ENCODE results near the gene ARID1B. TPM values are rescaled to one million over a fixed set of nuclear protein-coding genes. Genes with fewer than 3 reads are reported as not detected.

The ARID1B gene
- total RNA-seq, 1 donor from 2014 or later, result 26.4 TPM

DNA sequence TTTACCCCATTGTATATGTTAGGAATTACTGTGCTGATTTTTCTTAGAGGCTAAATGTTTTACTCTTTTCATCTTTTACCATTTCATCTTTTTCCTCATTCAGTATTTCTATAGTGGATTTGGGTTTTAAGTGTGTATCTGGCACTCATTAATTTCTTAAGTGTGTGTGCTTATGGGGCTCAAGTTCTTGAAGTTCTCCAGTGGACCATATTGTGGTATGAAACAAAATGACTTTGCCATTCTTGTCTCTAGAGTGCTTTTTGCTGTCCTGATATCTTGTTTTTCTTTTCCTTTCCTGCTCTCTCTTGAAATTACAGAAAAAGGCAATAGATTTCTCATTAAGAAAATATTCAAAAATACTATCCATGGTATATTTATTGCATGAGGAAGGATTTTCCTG lies 123.1 kb downstream of the ARID1B start:
- DNase-seq (ENCODE audit: low spot score) (no peak), ATAC-seq (no peak)

DNA sequence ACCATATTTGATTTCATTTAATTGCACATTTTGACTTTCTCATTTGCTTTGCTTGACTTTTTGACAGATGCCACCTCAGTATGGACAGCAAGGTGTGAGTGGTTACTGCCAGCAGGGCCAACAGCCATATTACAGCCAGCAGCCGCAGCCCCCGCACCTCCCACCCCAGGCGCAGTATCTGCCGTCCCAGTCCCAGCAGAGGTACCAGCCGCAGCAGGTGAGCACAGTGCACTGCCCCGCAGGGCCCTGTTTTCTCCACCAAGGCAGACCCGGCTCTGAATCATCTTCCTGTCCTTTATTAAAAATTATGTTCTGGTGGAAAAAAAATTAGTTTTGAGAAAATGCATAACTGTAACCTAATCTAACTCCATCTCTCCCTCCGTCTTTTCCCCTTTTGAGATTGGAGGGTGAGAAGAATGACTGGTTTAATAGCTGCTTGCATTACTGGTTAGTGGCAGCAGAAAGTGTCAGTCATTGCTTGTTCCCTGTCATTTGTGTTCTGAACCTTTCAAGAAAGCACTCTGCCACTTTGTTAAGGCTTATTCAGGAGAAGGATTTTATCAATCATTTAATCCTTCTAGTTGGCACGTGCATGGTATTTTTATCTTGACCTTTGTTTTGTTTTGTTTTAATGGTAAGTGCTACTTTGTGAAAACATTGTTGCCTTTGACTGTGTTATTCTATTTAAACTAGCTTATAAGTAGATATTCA lies 124.3 kb downstream of the ARID1B start:
- no peak for ATAC-seq
- DNase-seq (ENCODE audit: low spot score), result no peak

DNA sequence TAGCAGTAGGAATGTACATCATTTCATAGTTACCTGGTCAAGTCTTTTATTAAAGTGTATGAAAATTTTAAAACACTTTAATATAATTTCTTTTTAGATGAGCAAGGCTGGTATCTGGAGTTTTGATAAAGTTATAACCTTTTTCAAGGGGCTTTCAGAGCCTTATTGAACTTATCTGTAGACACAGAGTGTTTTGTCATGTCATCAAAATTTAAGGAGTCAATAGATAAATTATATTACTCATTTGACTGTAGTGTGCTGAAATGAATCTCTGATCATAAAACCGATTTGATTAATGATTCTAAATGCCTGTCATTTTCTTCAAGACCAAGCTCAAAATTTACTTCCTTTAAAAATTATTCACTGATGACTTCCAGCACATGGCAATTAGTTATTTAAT lies 125.6 kb downstream of the ARID1B start:
- ATAC-seq, result no peak
- no peak for DNase-seq (ENCODE audit: low spot score)

DNA sequence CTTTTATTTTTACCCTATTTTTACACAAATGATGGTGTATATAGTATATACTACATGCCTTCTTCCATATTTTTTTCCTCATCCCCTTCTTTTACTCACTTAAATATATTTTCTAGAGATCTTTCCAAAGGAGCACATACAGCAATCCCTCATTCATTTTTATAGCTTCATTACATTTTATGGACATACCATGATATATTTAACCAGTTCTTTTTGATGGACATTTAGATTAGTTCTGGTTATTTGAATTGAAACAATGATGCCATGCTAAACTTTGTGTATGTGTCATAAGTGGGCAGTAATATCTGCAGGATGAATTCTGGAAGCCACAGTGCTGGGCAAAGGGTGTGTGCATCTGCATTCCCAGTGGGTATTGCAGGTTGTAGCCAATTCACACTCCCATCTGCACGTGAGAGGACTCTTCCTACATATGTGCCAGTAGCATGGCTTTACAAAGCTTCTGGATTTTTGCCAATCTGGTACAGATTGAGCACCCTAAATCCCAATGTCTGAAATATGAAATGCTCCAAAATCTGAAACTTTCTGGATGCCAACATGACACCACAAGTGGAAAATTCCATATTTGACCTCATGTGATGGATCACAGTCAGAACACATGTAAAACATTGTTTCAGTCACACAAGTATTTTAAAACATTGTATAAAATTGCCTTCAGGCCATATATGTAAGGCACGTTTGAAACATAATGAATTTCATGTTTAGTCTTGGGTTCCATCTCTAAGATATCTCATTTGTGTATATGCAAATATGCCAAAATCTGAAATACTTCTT lies 127.2 kb downstream of the ARID1B start:
- DNase-seq (ENCODE audit: low spot score), result no peak
- ATAC-seq, result no peak

DNA sequence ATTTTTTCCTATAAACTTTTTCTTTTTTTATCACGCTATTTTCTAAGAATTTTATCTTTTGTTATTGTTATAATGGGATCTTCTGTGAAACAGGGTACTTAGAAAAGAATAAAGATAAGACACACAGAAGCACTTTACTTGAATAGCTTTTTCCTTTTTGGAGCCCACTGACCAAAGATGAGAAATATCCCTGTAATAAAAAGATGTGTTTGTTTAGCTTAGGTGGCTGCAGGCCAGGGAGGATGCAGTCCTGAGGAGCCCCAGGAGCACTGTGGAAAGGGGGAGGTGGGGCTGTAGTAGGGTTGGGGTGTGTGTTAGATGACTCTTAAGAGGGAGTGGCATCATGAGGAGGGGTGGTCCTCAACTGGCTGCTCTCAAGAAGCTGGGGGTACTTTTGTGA lies 128.6 kb downstream of the ARID1B start:
- ATAC-seq (no peak), DNase-seq (ENCODE audit: low spot score) (no peak)

DNA sequence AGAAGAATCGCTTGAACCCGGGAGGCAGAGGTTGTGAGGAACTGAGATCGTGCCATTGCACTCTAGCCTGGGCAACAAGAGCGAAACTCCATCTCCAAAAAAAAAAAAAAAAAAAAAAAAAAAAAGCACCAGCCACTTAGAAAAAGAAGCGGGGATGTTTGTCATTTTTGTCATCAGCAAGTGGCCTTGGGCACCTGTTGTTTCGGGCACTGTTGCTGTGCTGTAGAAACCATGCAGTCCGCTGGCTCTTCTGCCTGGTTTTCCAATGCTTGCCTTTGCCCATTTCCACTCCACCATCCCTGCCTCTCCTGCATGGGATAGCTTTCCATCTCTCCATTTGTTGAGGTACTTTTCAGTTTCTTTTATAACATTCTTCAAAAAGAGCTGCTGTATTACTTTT lies 129.3 kb downstream of the ARID1B start:
- no peak for ATAC-seq
- DNase-seq (ENCODE audit: low spot score), result no peak

DNA sequence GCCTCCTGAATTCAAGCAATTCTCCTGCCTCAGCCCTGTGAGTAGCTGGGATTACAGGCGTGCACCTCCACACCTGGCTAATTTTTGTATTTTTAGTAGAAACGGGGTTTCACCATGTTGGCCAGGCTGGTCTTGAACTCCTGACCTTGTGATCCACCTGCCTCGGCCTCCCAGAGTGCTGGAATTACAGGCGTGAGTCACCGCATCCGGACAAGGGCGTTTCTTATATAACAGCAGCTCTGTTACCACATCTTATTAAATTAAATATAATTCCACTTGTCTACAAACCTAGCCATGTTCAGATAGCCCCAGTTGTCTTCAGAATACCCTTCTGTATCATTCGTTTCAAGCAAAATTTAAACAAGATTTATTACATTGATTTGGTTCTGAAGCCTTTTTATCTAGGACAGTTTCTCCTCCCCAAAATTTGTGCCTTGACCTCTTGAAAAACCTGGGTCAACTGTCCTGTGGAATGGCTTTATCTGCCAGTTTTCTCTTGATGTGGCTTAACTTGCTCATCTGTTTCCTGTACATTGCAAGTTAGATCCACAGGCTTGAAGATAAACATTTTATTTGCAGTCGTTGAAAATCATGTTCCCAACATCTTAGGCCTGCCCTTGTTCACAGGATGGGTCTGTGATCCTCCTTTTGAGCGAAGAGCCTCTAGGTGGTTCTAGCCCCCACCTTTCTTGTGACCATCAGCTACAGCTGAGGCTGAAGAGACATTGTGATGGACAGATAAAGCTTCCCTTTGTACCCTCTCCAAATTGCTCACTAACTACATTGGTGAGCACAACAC lies 132.2 kb downstream of the ARID1B start:
- DNase-seq (ENCODE audit: low spot score) (no peak), ATAC-seq (no peak)

DNA sequence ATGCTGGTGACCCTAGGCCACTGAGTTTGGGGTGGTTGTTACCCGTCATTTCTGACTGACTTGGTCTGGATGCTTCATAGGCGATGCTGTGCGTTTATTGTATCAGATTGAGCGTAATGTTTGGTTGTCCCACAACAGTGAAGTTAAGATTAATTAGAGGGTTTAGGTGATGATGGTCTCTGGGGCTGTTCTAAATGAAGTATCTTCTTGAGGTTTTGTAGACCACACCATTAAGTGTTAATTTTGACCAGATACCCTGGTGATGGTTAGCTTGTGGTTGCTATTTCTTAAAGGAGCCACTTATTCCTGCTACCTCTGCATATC lies 132.8 kb downstream of the ARID1B start:
- DNase-seq (ENCODE audit: low spot score) (no peak), ATAC-seq (no peak)

DNA sequence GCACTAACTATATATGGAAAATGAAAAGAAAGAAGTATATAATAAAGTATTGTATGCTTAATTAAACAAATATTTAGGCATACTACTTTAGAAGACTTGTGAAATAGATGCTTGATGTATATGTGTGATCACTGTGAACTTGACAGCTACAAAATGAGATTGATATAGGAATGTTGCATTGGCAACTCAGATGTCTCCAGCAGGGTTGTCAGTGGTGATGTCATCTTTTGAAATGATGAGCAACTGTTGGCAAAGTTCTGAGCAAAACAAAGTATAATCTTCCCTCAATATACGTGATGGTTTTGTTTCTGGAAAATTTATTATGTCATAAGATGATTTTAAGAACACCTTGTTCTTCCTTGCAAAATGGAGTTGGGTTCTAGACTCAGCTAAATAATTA lies 133.8 kb downstream of the ARID1B start:
- DNase-seq (ENCODE audit: low spot score) (no peak), ATAC-seq (no peak)

DNA sequence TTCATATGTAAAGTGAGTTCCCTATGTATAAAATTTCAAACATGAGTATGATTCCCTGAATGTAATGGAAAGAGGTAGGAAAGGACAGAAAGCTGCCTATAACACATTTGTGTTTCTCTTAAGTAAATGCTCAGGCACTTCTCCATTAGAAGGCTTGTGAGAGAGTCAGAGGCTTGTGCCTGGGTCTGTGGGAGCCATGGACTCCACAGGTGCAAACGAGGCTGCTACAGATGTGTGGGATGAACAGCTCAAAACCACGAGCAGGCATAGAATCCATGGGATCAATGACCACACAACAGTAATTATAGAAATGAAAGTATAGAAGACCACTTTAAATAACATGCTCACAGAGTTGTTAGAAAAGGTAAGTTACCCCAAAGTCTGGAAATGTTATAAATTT lies 134.4 kb downstream of the ARID1B start:
- ATAC-seq (no peak), DNase-seq (ENCODE audit: low spot score) (no peak)

DNA sequence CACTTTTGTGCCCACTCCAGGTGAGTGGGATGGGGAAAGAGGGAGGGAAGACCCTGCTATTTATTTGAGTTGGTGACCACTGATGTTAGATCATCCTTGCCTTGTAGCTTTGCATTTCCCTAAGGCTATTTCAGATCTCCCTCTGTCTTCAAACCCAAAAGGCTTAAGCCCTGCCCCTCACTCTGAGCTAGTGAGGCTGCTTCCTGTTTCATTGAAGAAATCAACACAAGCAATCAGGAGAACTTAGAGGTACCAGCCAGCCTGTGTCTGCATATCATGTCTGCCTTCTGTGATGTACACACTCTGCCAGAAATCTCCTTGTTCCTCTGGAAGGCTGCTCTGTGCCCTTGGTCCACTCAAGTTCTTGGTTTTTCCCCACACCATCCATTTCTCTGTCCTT lies 135.3 kb downstream of the ARID1B start:
- no peak for ATAC-seq

DNA sequence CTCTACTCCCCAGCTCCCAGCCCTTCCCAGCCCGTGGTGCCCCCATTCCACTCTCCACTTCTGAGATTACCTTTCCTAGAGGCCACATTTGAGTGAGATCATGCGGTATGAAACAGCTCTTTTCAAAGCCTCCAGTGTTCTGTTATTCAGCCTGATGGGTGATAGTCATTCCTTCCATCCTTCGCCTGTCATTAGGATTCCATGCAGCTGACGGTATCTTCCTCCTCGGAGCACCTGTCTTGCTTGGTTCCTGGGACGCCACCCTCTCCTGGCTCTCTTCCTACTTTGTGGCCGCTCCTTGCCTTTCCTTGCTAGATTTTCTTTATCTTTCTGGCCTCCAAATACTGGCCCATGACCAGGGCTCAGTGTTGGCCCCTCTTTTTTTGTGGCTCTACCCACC lies 137.0 kb downstream of the ARID1B start:
- DNase-seq (ENCODE audit: low spot score) (no peak), ATAC-seq (no peak)

More for the DNA sequence above, 135.3 kb downstream of the ARID1B start:
- DNase-seq (ENCODE audit: low spot score), result no peak

DNA sequence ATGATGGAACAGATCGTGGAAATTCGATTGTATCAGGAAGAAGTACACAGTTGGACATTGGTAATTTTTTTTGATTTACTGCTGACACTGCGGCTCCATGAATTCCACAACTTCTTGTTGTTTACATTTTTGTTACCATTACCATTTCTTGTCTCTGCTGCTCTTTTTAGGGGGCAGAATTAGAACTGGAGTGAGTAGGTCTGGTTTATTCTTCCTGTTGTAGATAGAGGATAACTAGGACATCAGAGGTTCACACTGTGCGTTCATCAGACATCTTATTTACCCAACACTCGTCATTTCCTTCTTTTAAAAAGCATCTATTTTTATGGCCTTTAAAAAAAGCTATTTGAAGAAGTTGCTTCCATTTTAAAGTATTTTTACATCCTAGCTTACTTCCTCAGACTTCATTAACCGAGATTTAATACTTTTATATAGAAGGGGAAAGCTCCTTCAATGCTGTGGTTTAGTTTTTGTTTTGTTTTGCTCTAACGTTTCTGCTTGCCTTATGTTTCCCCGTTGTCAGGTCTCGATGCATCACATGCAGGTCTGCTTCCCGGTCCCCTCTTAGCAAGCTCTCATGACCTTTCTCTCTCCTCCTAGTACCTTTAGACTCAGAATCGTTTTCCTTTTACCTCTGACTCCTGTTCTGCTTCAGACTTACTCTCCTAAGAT lies 139.1 kb downstream of the ARID1B start:
- ATAC-seq (no peak), DNase-seq (ENCODE audit: low spot score) (no peak)

DNA sequence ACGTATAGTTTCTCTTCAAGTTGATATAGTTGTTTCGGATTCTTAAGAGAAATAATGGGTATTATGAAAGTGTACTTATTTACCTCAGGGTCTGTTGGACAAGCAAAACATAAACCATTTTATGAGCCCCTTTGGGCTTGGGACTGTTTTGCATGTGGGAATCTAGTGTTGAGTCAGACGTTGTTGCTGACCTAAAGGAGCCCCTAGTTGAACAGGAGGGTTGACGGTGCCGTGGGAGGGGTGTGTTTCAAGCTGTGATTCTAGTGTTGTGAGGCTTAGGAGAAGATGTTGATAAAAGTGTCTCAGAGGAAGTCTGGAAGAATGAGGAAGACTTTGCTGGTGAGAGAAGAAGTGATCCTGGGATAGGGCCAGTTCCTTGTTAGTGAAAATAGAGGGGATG lies 140.0 kb downstream of the ARID1B start:
- DNase-seq (ENCODE audit: low spot score) (no peak), ATAC-seq (no peak)

DNA sequence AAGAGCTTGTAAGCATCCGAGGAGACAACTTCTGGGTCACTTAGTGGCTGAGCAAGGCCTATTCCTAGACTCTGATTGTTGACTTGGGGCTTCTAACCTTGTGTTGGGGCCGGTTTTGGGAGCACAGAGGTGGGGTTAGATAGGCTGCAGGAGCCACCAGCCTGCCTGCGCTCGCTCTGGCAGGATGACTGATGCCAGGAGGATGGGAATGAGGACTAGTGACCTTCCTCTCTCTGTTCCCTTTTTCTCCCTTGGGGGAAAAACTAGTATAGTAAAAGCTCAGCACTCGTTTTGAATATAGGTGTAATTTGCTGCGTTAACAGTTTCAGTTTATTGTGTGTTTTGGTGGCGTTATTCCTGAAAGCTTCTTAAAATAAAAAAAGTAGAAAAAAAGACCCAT lies 141.5 kb downstream of the ARID1B start:
- no peak for DNase-seq (ENCODE audit: low spot score)
- ATAC-seq, result no peak

DNA sequence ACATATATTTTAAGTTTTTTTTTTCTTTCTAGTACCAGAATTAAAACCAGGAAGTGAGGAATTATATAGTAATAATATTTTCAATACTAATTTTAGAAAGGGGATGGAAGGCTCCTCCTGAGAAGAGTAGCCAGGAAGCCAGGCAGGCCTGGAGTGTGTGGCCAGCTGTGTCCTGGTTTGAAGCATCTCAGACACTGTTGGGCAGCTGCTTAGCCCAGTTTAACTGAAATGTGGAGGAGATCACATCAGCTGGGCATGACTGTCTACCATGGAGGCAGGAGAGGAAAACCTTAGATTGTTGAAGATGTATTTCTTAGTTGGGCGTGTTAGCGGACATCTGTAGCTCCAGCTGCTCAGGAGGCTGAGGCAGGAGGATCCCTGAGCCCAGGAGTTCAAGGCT lies 142.2 kb downstream of the ARID1B start:
- no peak for ATAC-seq

DNA sequence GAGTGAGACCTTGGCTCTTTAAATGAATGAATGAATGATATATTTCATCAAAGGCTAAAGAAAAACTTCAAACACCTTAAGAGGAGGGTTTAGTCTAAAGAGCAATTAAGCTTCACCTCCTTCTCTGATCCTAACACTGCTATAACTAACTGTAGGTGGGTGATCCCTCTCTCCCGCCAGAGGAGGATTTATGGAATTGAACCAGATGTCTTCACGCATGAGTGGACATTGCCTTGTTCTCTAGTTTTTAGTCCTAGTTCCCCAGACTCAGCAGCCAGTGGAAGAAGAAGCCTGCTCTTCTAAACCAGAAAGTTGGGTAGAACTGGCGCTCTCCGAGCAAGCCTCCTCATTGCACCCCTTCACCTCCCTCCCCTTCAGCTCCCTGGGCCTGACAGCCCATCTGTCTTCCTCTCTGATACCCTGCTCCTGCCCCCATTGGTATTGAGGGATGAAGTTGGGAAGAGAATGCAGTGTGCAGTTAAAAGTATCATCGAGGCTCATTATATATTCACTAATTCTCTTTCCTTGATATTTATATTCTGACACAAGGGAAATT lies 142.7 kb downstream of the ARID1B start:
- no peak for ATAC-seq
- DNase-seq (ENCODE audit: low spot score), result no peak

More for the DNA sequence above, 142.2 kb downstream of the ARID1B start:
- DNase-seq (ENCODE audit: low spot score), result no peak

DNA sequence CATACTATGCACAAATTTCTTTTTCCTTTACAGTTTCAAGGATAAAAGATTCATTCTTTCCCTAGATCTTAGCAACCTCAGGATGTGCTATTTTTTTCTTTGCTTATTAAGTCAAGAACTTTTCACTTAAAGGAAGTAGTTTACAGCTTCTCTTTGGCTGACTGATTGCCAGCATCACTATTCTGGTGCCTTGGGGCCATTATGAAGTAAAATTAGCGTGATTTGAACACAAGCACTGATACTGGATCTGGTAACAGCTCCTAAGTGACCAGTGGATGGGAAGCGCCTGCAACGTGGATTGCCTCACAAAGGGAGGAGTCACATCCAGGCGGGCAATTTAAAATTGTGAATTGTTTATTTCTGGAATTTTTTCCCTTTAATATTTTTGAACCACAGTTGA lies 147.1 kb downstream of the ARID1B start:
- no peak for DNase-seq (ENCODE audit: low spot score)
- ATAC-seq, result no peak

DNA sequence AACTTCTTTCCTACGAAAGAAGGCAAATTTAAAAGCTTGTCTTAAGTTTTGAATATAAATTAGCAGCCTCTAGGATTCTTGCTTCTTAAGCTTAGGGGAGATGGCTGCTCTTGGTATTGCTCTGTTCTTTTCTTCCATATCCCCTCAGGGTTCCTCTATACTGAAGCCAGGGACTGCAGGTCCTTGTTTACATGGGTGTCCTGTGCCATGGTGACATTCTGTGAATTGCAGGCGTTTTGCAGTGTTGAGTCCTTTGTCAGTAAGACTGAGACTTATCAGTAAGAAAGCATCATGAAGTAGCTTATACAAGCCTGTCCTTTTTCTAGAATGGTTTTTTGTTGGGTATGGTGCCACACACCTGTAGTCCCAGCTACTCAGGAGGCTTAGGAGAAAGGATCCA lies 147.8 kb downstream of the ARID1B start:
- ATAC-seq (no peak), DNase-seq (ENCODE audit: low spot score) (no peak)

DNA sequence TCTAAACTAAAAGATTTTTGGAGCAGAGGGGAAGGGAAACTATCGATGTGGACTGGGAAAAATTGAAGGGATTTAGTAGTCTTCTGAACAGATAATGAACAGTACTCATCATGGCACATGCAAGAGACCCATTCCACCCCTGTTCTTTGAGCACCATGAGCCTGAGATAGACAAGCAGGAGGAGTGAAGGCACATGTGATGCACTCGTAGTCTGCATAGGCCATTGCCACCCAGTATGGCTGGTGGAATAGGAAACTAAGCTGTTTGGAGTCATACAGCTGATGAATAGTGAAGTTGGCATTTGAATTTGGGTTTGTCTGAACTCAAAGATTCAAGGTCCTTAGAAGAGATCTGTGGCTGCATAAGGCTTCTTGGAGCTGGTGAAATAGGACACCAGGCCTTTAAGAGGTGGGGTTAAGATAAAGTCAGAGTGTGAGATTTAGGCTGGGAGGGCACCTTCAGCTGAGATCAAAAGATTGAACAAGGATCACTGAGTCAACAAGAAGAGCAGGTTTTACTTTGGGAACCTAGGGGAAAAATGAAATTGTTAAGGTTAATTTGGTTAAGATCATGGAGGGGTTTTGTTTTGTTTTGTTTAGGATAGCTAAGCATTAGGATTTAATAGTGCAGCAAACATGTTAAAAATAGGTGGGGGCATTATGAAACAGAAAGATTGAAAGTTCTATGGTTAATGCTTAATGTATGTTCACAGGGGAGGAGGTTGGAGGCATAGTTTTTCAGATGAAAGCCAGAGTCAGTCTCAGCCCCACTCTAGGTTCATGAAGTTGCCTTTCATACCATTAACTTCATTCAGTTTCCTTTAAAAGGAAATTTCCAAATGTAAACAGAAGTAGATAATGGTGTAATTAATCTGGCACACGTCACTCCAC lies 148.8 kb downstream of the ARID1B start:
- DNase-seq (ENCODE audit: low spot score) (no peak), ATAC-seq (no peak)
